ENCODE results near the gene MCRIP2.

Gene MCRIP2

DNA sequence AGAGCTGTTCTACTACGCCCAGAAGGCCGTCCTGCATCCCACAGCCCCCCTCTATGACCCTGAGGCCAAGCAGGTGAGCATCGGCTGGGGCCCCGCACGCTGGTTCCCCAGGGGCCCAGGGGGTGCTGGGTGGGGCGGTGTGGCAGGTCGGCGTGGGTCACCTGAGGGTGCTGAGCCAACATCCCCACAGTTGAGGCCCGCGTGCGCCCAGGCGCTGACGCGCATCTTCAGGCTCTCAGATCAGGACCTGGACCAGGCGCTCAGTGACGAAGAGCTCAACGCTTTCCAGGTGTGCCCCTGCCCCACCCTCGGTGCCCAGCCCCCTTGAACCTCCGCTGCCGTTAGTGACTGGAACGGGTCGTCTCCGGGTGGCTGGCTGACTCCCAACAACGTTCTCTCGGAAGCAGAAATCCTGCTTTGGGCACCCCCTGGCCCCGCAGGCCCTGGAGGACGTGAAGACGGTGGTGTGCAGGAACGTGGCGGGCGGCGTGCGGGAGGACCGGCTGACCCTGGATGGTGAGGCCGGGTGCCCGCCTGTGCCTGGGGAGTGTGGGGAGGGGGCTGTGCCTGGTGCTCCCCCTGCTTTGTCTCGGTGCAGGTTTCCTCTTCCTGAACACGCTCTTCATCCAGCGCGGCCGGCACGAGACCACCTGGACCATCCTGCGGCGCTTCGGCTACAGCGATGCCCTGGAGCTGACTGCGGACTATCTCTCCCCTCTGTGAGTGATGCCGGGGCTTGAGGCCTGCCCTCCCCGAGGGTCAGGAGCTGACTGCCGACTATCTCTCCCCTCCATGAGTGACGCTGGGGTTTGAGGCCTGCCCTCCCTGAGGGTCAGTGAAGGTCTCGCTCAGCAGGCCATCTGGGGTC is 29.1 kb downstream of the MCRIP2 start:
- DNase-seq (ENCODE audit: low read depth) = no peak

DNA sequence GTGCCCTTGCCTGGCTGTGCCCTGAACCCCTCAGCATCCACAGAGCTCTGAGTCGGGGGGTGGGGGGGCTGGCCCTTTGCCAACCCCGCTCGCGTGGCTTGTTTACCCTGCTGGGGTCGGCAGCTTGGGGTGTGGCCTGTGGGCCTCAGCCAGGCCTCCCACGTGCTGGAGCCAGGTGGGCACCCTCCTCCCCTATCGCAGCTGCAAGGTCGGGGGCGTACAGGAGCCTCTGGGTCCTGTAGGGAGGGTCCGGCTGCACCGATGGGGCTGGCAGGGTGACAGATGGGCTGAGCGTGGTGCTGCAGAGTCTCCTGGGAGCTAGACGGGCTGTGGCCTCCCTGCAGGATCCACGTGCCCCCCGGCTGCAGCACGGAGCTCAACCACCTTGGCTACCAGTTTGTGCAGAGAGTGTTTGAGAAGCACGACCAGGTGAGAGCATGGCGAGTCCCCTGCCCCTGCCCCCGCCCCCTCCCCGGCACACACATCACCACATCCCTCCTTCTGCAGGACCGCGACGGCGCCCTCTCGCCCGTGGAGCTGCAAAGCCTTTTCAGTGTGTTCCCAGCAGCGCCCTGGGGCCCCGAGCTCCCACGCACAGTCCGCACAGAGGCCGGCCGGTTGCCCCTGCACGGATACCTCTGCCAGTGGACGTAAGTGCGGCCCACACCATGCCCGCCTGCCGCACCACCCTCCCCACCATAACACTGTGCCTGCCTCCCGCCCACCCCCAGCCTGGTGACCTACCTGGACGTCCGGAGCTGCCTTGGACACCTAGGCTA is 29.9 kb downstream of the MCRIP2 start:
- no peak for DNase-seq (ENCODE audit: low read depth)

DNA sequence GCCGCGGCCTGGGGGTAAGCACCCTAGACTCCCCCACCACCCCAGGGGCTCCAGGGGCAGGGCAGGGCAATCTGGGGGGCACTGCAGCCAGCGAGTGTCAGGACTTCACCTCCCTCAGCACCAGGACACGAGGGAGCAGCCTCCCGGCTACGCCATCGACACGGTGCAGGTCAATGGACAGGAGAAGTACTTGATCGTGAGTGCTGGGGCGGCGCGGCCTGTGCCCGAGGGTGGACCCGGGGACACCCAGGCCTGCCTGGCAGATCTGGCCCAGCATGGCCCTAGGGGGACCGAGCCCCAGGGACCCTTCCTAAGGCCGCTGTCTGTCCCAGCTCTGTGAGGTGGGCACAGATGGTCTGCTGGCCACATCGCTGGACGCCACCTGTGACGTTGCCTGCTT is 30.7 kb downstream of the MCRIP2 start:
- no peak for DNase-seq (ENCODE audit: low read depth)

DNA sequence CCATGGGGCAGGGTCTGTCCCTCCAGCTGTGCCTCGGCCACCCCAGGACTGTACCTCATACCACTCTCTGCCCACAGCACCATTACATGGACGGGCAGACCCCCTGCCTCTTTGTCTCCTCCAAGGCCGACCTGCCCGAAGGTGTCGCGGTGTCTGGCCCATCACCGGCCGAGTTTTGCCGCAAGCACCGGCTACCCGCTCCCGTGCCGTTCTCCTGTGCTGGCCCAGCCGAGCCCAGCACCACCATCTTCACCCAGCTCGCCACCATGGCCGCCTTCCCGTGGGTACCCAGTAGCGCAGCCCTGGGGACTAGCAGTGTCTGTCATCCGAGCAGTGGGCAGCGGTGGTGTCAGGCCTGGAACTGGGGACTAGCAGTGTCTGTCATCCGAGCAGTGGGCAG is 31.2 kb downstream of the MCRIP2 start:
- DNase-seq (ENCODE audit: low read depth) = no peak

DNA sequence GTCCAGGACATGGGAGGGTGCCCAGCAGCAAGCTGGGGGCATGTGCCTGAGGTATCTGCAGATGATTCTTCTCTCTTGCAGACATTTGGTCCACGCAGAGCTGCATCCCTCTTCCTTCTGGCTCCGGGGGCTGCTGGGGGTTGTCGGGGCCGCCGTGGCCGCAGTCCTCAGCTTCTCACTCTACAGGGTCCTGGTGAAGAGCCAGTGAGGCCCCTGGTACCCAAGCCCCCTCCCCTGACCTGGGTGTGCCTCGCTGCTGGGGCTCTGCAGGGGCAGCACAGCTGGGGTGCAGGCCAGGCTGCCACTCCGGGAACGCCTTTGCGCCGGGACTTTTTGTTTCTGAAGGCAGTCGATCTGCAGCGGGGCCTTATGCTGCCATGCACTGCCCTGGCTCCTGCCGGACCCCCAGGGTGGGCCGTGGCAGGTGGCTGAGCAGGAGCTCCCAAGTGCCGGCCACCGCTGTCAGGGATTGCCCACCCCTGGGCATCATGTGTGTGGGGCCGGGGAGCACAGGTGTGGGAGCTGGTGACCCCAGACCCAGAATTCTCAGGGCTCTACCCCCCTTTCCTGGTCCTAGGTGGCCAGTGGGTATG is 31.9 kb downstream of the MCRIP2 start:
- DNase-seq (ENCODE audit: low read depth) = no peak

DNA sequence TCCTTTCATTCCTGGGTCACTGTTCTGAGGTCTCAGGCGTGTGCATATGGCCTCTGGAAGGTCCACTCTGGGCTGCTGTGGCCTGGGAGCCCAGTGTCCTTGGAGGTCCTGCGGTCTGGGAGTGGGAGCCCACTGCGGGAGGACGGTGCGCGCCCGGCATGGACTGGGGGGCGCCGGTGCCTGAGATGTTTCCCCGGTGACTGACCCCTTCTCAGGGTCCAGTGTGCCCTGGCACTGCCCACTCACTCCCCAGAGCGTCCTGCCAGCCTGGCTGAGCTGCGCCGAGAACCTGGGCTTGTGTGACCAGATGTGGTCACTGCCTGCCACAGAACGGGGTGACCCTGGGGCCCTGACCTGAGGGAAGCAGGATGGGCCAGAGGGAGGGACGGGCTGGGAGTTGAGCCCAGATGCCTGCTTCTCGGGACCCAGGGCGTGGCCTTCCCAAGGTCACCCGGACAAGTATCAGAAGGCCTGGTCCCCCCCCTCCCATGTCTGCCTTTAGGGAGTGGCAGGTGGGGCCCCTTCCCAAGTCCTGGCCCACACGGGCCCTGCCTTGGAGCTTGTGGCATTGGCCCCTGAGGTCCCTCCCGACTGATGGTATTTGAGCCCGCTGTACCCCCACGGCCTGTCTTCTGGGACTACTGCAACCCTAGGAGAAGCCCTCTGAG is 32.7 kb downstream of the MCRIP2 start:
- DNase-seq (ENCODE audit: low read depth) = no peak

DNA sequence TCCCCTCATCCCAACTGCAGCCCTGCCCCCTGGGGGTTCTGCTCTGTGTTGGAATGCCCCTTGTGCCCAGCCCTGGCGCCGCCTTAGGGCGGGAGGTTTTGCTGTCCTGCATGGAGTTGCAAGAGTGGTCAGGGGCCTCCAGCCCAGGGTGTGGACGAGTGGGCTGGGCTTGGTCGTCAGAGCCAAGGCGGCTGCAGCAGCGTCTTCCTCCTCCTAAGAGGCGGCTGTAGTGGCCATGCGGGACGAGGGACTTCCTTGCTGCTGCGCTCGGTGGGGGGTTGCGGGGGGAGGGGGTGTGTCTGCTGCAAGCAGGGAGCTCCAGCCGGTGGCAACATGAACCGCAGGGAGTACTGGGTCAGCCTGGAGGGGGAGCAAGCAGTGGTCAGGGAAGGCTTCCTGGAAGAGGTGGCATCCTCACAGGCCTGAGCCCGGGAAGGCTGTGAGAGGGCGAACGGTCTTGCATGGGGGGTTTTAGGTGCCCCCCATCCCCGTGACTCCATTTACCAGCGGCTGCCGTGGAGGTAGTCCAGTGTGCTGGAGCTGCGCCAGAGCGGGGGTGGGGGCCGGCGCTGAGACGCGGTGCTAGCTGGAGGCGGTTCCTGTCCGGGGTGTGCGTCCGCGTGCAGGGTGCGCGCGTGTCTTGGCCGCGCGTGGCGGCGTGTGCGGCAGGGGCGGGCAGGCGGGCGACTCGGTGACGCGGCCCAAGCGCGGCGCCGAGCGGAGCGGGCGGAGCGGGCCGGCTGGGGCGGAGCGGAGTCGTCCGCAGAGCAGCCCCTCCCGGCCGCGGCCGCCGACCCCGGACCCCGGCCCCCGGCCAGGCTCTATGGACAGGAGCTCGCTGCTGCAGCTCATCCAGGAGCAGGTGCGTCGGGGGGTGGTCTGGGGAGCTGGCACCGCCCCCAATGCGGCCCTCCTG is 33.6 kb downstream of the MCRIP2 start, which contains the start of gene RHBDL1:
Gene RHBDL1 (plus strand): TSS at position 704 of the 916 bp plus-strand sequence. CDS start 120 bp downstream, at position 824.
- DNase-seq (ENCODE audit: low read depth) = no peak

DNA sequence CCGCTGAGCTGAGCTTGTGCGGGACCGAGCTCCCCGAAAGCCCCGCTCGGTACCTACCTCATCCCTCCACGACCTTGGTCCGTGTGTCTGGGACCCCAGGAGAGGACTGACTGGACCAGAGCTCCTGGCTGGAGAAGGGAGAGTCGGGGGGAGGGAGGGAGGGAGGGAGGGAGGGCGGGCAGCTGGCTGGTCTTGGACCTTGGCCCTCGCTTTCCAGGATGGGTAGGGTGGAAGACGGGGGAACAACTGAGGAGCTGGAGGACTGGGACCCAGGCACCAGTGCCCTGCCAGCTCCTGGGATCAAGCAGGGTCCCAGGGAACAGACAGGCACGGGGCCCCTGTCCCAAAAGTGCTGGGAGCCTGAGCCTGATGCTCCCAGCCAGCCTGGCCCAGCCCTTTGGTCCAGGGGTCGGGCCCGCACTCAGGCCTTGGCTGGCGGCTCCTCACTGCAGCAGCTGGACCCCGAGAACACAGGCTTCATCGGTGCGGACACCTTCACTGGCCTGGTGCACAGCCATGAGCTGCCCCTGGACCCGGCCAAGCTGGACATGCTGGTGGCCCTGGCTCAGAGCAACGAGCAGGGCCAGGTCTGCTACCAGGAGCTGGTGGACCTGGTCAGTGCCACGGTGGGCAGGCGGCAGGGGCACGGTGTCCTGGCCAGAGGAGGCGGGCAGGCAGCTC is 34.4 kb downstream of the MCRIP2 start:
- DNase-seq (ENCODE audit: low read depth) = no peak

DNA sequence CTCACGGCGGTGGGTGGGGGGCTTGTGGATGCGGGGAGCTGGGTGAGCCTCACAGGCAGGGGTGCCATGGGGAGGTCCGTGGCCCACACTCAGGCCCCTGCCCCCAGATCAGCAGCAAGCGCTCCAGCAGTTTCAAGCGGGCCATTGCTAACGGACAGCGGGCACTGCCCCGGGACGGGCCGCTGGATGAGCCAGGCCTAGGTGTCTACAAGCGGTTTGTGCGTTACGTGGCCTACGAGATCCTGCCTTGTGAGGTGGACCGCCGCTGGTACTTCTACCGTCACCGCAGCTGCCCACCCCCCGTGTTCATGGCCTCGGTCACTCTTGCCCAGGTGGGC is 34.9 kb downstream of the MCRIP2 start:
- no peak for DNase-seq (ENCODE audit: low read depth)

DNA sequence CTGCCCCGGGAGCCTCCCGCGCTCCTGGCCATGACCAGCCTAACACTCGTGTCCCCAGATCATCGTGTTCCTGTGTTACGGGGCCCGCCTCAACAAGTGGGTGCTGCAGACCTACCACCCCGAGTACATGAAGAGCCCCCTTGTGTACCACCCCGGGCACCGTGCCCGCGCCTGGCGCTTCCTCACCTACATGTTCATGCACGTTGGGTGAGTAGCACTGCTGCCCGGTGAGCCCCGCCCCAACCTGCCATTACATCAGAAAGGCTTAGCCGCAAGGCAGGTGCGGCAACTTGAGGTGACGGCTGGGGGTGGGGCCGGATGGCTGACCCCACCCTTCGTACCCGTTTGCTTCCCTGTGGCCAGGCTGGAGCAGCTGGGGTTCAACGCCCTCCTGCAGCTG is 35.3 kb downstream of the MCRIP2 start:
- DNase-seq (ENCODE audit: low read depth) = no peak

DNA sequence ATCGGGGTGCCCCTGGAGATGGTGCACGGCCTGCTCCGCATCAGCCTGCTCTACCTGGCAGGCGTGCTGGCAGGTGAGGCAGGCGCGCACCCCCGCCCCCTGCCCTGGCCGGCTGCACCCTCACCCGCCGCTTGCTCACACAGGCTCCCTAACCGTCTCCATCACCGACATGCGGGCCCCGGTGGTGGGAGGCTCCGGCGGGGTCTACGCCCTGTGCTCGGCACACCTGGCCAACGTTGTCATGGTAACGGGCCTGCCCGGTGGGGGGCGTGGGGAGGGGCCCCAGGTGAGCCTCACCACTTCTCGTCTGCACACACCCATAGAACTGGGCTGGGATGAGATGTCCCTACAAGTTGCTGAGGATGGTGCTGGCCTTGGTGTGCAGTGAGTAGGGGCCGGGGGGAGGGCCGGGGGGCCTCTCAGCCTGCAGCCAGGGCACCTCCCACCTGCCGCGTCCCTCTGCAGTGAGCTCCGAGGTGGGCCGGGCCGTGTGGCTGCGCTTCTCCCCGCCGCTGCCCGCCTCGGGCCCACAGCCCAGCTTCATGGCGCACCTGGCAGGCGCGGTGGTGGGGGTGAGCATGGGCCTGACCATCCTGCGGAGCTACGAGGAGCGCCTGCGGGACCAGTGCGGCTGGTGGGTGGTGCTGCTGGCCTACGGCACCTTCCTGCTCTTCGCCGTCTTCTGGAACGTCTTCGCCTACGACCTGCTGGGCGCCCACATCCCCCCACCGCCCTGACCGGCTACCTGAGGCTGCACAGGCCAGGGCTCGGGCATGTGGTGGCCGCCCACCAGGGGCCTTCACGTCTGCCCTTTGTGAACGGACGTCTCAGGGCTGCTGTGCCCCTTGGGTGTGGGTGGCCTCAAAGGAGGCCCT is 35.9 kb downstream of the MCRIP2 start:
- DNase-seq (ENCODE audit: low read depth) = no peak

DNA sequence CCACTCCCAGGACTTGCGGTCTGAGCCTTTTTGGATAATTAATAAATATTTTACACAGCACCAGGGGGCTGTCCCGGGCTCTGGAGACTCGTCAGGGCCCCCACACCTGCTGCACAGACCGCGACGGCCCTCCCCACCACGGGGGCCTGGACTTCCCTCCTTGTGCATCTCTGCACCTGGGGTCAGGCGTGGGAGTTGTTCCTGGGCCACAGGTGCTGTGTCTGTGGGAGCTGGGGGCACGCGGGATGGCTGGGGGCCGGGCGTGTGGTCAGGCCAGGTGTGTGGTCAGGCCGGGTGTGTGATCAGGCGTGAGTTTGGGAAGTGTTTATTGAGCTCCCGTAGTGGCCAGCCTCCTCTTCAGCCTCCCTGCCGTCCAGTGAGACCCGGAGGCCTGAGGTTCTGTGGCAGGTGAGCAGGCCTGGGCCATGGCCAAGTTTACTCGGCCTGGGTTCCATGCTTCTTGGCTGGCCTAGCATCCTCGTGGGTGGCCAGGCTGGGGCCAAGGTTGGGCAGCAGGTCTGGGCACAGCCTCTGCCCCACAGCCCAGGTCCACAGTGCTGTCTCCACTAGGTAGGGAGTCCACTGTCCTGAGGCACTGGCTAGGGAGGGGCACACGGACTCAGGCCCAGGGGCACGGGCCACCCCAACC is 36.7 kb downstream of the MCRIP2 start:
- no peak for DNase-seq (ENCODE audit: low read depth)

DNA sequence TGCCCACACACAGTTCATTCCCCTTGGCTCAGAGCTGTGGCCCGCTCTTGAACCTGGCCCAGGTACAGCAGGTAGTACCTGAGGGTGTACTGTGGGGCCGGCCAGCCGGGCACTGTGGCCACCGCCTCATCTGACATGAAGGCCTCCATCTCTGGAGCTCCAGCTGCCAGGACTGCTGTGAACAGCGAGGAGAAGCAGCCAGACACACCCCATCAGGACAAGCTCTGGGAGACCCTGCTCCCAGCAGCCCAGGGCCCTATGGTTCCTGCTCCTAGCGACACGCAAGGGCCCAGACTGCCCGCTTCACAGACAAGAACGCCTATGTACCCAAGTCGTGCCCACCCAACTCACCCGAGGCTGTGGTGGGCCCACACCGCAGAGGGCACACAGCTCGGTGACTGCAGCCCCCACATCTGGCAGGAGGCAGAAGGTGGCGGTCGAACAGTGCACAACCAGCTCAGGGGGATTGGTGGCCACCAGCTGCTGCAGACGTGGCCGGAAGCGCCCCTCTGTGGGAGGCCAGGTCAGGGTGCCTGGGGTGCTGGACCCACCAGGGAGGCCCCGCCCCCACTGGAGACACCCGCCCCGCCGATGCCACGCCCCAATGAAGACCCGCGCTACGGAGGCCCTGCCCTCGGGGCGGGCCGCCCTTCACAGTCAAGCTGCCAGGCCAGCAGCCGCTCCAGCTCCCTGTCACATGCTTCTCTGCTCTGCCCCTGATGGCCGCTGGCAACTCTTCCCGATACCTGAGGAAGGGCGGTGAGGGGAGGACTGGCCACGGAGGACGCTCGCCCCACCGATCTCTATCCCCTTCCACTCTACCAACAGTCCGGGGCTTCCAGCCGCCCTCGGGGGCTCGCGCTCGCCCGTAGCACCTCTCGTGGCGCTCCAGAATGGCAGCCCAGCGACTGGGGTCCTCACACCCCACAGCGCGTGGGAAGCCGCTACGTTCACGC is 37.5 kb downstream of the MCRIP2 start:
- no peak for DNase-seq (ENCODE audit: low read depth)

DNA sequence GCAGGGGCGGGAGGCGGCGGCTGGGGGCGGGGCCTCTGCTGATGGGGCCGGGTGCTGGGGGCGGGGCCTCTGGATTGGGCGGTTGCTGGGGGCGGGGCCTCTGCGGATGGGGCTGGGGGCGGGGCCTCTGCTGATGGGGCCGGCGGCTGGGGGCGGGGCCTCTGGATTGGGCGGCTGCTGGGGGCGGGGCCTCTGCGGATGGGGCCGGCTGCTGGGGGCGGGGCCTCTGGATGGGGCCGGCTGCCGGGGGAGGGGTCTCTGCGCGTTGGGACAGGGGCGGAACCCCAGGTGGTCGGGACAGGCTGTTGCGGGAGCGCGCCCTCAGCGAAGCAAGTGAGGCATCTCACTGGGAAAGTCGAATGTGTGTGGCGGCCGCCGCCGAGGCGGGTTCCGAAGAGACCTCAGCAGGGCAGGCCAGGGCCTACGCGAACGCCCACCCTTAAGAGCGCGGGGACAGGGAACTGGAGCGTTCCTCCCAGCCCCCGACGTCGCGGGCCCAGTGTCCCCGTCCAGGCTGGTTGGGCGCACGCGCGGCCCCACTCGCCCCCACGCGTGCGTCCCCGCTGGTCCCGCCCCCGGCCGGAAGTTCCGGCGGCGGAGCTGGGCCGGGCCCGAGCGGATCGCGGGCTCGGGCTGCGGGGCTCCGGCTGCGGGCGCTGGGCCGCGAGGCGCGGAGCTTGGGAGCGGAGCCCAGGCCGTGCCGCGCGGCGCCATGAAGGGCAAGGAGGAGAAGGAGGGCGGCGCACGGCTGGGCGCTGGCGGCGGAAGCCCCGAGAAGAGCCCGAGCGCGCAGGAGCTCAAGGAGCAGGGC is 38.4 kb downstream of the MCRIP2 start, which contains the start of gene STUB1:
Gene STUB1 (plus strand): TSS at position 597 of the 811 bp plus-strand sequence. CDS start 116 bp downstream, at position 713.
- DNase-seq (ENCODE audit: low read depth) = peak; percentile 49

DNA sequence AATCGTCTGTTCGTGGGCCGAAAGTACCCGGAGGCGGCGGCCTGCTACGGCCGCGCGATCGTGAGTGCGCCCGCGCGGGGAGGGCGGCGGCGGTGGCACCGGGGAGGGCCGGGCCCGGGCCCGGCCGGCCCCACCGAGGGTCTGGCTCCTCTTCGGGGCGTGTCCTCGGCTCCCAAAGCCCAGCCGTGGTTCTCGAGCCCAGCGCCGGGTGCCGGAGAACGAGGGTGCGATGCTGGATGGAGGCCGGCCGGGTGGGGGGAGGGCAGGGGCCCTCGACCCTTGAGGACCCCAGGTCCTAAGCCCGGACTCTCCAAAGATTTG is 39.0 kb downstream of the MCRIP2 start:
- DNase-seq (ENCODE audit: low read depth) = no peak

DNA sequence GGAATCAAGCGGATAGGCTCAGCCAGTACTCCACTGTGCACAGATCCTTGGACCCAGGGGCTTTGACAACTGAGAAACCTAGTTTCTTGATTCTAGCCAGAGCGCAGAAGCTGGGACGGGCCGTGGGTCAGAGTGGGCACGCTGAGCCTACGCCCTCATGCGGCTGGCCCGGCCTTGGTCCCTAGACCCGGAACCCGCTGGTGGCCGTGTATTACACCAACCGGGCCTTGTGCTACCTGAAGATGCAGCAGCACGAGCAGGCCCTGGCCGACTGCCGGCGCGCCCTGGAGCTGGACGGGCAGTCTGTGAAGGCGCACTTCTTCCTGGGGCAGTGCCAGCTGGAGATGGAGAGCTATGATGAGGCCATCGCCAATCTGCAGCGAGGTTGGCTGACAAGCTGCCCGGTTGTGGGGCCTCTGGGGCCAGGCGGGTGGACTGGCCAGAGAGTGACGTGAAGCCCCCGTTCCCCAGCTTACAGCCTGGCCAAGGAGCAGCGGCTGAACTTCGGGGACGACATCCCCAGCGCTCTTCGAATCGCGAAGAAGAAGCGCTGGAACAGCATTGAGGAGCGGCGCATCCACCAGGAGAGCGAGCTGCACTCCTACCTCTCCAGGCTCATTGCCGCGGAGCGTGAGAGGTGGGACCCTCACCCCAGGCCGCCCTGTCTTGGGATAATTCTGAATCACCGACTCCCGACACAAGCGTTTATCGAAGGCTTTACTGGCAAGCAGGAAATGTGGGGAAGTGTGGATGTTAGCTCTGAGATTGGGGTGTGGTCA is 39.5 kb downstream of the MCRIP2 start:
- no peak for DNase-seq (ENCODE audit: low read depth)
